ENCODE results near the gene ETFDH.
"Not testable (repeated sequence)": the region's sequence is repeated elsewhere in the genome, so short reads cannot be mapped to it uniquely, and the experiment has no call there.

ETFDH gene

DNA sequence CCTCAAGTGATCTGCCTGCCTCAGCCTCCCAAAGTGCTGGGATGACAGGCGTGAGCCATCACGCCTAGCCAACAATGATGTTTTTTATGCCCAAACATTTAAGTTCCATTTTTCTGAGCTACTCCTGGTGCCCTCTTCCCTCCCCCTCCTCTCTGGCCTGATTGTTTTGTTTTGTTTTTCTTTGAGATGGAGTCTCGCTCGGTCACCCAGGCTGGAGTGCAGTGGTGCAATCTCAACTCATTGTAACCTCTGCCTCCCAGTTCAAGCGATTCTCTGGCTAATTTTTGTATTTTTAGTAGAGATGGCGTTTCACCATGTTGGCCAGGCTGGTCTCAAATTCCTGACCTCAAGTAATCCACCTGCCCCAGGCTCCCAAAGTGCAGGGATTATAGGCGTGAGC is 83.7 kb downstream of the ETFDH start:
- H3K4me1 ChIP-seq (ENCODE audit: control insufficient read depth, insufficient read depth, low read length); H3K4me3 ChIP-seq (ENCODE audit: low read depth, low read length); H3K9me3 ChIP-seq (ENCODE audit: control insufficient read depth, insufficient read depth, low read length); H3K36me3 ChIP-seq (ENCODE audit: control insufficient read depth, insufficient read depth, low read length); H3K27ac ChIP-seq (ENCODE audit: low read depth, low read length); H3K27me3 ChIP-seq (ENCODE audit: control insufficient read depth, insufficient read depth, low read length); H3K9ac ChIP-seq (ENCODE audit: low read depth, low read length): not testable (repeated sequence)

DNA sequence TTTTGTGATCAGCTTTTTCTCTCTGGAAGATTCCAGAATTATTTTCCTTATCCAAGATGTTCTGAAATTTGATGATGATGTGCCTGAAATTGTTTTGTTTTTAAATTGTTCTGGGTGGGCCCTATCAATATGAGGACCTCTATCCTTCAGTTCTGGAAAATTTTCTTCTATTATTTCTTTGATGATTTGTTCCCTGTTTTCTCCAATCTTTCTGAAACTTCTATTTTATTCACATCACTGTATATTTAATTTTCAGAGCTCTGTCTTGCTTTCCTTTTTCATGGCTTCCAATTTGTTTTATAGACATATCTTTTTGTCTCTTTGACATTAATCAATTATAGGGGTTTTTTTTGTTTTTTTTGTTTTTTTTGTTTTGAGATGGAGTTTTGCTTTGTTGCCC is 84.5 kb downstream of the ETFDH start:
- Histone ChIP-seq H3K9me3 (ENCODE audit: control insufficient read depth, insufficient read depth, low read length) (no peaks in the 10 kb centered on the region; the same call in 1 of the 2 replicates), H3K4me1 (ENCODE audit: control insufficient read depth, insufficient read depth, low read length) (no peaks in the 10 kb centered on the region), H3K9ac (ENCODE audit: low read depth, low read length) (no peak overlapping the region), H3K4me3 (ENCODE audit: low read depth, low read length) (no peak overlapping the region), H3K36me3 (ENCODE audit: control insufficient read depth, insufficient read depth, low read length) (no peaks in the 10 kb centered on the region), H3K27ac (ENCODE audit: low read depth, low read length) (no peak overlapping the region), H3K27me3 (ENCODE audit: control insufficient read depth, insufficient read depth, low read length) (no peaks in the 10 kb centered on the region)

- H3K4me1 ChIP-seq (ENCODE audit: control insufficient read depth, insufficient read depth, low read length), result no peaks in the 10 kb centered on the region
- H3K9ac ChIP-seq (ENCODE audit: low read depth, low read length), result no peak overlapping the region
- no peak overlapping the region for H3K4me3 ChIP-seq (ENCODE audit: low read depth, low read length)
- H3K36me3 ChIP-seq (ENCODE audit: control insufficient read depth, insufficient read depth, low read length), result no peaks in the 10 kb centered on the region
- H3K27me3 ChIP-seq (ENCODE audit: control insufficient read depth, insufficient read depth, low read length), result no peaks in the 10 kb centered on the region
- H3K27ac ChIP-seq (ENCODE audit: low read depth, low read length), result no peak overlapping the region
- H3K9me3 ChIP-seq (ENCODE audit: control insufficient read depth, insufficient read depth, low read length), result no peaks in the 10 kb centered on the region; the same call in 1 of the 2 replicates
Measured at GRCh38 chr4:158758142-158758541, 86.0 kb downstream of the ETFDH start.

DNA sequence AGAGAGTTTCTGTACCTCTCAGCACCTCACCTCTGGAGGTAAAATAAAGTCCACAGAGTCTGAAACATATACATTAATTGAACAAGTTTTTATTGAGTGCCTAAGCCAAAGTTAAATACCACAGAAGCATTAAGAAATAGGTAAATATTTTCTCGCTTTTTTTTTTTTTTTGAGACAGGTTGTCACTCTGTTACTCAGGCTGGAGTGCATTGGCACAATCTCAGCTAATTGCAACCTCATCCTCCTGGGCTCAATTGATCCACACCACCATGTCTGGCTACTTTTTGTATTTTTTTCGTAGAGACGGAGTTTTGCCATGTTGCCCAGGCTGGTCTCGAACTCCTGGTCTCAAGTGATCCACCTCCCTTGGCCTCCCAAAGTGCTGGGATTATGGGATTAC is 86.6 kb downstream of the ETFDH start:
- Histone ChIP-seq H3K27me3 (ENCODE audit: control insufficient read depth, insufficient read depth, low read length) (no peaks in the 10 kb centered on the region), H3K9me3 (ENCODE audit: control insufficient read depth, insufficient read depth, low read length) (no peaks in the 10 kb centered on the region; the same call in 1 of the 2 replicates), H3K36me3 (ENCODE audit: control insufficient read depth, insufficient read depth, low read length) (no peaks in the 10 kb centered on the region), H3K27ac (ENCODE audit: low read depth, low read length) (no peak overlapping the region), H3K4me1 (ENCODE audit: control insufficient read depth, insufficient read depth, low read length) (no peaks in the 10 kb centered on the region), H3K4me3 (ENCODE audit: low read depth, low read length) (no peak overlapping the region), H3K9ac (ENCODE audit: low read depth, low read length) (no peak overlapping the region)
